Thoracic aorta (tissue), 2 donors: ENCODE data around the gene NAALADL2. TPM values are rescaled to one million over a fixed set of nuclear protein-coding genes. Genes with fewer than 3 reads are reported as not detected.

Source experiments
- ATAC-seq: fragments of 150-250 bp; one replicate; pipeline ENCODE4 v1.8.0; 2017; ENCODE audit warnings: low read depth; ENCODE audit not compliant: insufficient number of reproducible peaks, low FRiP score
- DNase-seq: peaks from one replicate; pipeline ENCODE4 v3.0.0-alpha.2; 2020; ENCODE audit warnings: low spot score
- H3K27ac ChIP-seq, 2 donors: fragments of 200-600 bp; sonication (generic); 1 replicate in 1 of 2; 2 replicates in 1 of 2; pipeline ENCODE4 v1.5.1; 2016; ENCODE audit warnings: mild to moderate bottlenecking in 2 of 2, moderate library complexity in 2 of 2
- H3K27me3 ChIP-seq: fragments of 200-600 bp; sonication (generic); replicated peaks from 2 replicates; pipeline ENCODE4 v1.6.0; 2016; ENCODE audit warnings: mild to moderate bottlenecking; ENCODE audit not compliant: insufficient read depth
- H3K36me3 ChIP-seq: fragments of 200-600 bp; sonication (generic); one replicate; pipeline ENCODE4 v1.5.1; 2016
- H3K4me1 ChIP-seq, 2 donors: fragments of 200-600 bp; sonication (generic); 1 replicate in 1 of 2; 2 replicates in 1 of 2; pipeline versions ENCODE4 v1.5.1 to v1.6.0; 2016; ENCODE audit warnings: low read depth in 2 of 2, mild to moderate bottlenecking in 1 of 2; ENCODE audit not compliant: control insufficient read depth in 1 of 2
- H3K4me3 ChIP-seq: fragments of 200-600 bp; sonication (generic); 2 replicates; pipeline ENCODE4 v1.5.1; 2016; ENCODE audit warnings: mild to moderate bottlenecking
- H3K9me3 ChIP-seq: fragments of 200-600 bp; sonication (generic); 2 replicates; pipeline ENCODE4 v1.5.1; 2016
- total RNA-seq, 2 donors: library from RNA; depleted of rRNA; stranded (reverse); fragments of >200 nt; gene quantifications; one replicate each; pipeline versions ENCODE4 v1.1.0 to v1.2.3, GENCODE V29; 2016
- TF ChIP-seq, protein P1 (sequence below): fragments of 200-600 bp; sonication (generic); IDR thresholded peaks from one replicate; pipeline ENCODE4 v1.5.1; 2019; ENCODE audit warnings: antibody characterized with exemption

The NAALADL2 gene
- total RNA-seq, 2 donors from 2014 or later: 12.9 to 21.0 TPM

DNA sequence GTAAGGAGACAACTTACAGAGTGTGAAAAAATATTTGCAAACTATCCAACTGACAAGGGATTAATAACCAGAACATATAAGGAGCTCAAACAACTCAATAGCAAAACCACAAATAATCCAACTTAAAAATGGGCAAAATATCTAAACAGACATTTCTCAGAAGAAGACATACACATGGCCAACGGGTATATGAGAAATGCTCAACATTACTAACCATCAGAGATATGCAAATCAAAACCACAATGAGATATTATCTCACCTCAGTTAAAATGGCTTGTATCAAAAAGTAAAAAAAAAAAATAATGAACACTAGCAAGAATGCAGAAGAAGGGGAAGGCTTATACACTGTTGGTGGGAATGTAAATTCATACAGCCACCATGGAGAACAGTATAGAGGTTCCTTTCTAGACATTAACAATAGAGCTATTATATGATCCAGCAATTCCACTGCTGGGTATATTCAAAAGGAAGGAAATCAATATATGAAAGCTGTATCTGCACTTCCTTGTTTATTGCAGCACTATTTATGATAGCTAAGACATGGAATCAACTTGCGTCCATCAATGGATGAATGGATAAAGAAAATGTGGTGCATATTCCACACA, 998.6 kb downstream of the NAALADL2 start:
- ATAC-seq: no peak
- H3K36me3 ChIP-seq: no peaks in the 10 kb centered on the region

More for the DNA sequence above, 998.6 kb downstream of the NAALADL2 start:
- H3K4me3 ChIP-seq: no peak overlapping the region
- H3K27ac ChIP-seq: no peak overlapping the region
- H3K27me3 ChIP-seq: no peaks in the 10 kb centered on the region
- TF ChIP-seq, protein P1, sequence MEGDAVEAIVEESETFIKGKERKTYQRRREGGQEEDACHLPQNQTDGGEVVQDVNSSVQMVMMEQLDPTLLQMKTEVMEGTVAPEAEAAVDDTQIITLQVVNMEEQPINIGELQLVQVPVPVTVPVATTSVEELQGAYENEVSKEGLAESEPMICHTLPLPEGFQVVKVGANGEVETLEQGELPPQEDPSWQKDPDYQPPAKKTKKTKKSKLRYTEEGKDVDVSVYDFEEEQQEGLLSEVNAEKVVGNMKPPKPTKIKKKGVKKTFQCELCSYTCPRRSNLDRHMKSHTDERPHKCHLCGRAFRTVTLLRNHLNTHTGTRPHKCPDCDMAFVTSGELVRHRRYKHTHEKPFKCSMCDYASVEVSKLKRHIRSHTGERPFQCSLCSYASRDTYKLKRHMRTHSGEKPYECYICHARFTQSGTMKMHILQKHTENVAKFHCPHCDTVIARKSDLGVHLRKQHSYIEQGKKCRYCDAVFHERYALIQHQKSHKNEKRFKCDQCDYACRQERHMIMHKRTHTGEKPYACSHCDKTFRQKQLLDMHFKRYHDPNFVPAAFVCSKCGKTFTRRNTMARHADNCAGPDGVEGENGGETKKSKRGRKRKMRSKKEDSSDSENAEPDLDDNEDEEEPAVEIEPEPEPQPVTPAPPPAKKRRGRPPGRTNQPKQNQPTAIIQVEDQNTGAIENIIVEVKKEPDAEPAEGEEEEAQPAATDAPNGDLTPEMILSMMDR: no peak
- no peaks in the 10 kb centered on the region for H3K9me3 ChIP-seq
- no peaks in the 10 kb centered on the region for H3K4me1 ChIP-seq
- DNase-seq: no peak
